Measurements from ENCODE around the gene PFKL. TPM values are rescaled to one million over a fixed set of nuclear protein-coding genes. Genes with fewer than 3 reads are reported as not detected.
"Not testable (repeated sequence)": the region's sequence is repeated elsewhere in the genome, so short reads cannot be mapped to it uniquely, and the experiment has no call there.

Gene PFKL
- polyA plus RNA-seq, 4 donors, result 69.7 to 172 (median 115) TPM

DNA sequence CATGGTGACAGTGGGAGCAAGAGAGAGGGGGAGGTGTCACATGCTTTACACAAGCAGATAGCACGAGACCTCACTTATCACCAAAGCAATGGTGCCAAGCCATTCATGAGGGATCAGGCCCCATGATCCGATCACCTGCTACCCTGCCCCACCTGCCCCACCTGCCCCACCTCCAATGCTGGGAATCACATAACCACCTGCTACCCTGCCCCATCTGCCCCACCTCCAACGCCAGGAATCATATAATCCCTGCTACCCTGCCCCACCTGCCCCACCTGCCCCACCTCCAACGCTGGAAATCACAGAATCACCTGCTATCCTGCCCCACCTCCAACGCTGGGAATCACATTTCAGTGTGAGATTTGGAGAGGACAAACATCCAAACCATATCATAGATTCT, 24.8 kb upstream of the PFKL start:
- no peak for DNase-seq (ENCODE audit: low read depth in 4 of 4, low spot score in 3 of 4)

DNA sequence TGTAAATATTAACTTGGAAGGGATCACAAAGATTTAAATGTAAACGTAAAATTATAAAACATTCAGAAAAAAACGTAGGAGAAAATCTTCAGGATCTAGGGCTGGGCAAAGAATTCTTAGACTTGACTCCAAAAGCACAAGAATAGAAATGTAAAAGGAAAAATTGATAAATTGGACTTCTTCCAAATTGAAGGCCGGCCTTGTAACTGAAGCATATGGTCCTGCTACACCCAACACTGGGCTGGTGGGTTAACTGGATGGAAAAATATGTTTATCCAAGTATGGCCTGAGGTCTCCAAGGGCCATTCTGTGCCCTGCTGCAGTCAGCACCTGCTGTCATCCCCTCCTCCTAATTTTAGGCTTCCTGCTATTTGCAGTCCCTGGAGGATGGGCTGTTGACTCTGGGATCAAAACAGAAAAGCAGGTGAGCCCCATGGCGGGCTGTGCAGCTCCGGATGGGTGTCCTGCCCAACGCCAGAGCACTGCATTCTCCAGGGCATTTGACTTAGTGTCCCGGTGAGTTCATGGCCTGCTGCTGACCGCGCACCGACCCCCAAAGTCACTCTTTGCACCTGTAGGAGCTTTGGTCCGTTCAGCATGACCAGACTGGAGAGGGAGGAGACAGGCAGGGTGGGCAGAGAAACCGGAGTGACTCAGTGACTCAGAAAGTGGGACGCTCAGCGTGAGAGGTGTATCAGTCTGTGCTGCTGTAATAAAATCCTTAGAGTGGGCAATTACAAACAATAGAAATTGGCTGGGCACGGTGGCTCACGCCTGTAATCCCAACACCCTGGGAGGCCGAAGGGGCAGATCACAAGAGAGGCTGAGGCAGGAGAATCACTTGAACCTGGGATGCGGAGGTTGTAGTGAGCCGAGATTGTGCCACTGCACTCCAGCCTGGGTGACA, 20.2 kb upstream of the PFKL start:
- DNase-seq (ENCODE audit: low read depth in 4 of 4, low spot score in 3 of 4), result no peak

DNA sequence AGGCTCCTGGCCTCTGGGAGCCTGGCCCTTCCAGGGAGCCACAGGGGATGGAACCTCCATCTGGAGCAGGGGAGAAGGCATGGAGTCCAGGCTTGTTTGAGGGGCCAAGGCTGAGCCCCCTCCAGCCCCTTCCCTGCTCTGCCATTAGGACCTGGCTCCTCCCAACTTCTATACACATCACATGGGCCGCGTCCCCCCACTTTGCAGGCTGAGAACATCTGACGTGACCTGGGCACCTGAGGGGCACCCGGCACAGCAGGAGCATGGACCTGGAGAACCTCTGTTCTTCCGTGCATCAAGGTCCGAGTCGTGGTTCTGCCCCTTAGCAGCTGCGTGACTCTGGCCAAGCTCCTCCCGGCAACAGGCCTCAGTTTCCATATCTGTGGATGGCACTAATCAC, 18.1 kb upstream of the PFKL start:
- DNase-seq (ENCODE audit: low read depth in 4 of 4, low spot score in 3 of 4), result no peak

DNA sequence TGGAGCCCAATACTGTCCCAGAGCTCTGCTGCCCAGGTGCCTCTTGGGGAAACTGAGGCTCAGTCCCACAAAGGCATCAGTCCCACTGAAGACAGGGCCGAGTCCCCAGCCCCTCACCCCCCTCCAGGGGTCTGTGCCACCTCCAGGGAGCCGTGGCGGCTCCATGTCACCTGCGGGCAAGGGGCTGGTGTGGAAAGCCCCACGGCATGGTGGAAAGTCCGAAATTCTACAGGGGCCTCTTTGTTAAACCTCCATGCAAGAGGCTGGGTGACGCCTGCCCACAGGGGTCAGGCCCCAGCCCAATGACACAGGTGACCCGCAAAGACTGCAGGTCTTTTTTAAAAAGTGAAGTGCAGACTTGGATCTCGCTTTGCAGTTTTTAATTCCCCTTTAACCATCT, 17.5 kb upstream of the PFKL start:
- DNase-seq (ENCODE audit: low read depth in 4 of 4, low spot score in 3 of 4), result no peak

DNA sequence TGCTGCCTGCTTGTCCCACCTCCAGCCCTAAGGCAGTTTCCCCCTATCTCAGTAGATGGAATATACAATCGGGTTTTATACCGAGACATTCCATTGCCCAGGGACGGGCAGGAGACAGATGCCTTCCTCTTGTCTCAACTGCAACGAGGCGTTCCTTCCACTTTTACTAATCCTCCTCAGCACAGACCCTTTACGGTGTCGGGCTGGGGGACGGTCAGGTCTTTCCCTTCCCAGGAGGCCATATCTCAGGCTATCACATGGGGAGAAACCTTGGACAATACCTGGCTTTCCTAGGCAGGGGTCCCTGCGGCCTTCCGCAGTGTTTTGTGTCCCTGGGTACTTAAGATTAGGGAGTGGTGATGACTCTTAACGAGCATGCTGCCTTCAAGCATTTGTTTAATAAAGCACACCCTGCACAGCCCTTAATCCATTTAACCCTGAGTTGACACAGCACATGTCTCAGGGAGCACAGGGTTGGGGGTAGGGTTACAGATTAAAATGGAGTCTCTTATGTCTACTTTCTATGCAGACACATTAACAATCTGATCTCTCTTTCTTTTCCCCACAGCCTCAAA, 16.6 kb upstream of the PFKL start:
- DNase-seq (ENCODE audit: low read depth in 4 of 4, low spot score in 3 of 4), result not testable (repeated sequence)

DNA sequence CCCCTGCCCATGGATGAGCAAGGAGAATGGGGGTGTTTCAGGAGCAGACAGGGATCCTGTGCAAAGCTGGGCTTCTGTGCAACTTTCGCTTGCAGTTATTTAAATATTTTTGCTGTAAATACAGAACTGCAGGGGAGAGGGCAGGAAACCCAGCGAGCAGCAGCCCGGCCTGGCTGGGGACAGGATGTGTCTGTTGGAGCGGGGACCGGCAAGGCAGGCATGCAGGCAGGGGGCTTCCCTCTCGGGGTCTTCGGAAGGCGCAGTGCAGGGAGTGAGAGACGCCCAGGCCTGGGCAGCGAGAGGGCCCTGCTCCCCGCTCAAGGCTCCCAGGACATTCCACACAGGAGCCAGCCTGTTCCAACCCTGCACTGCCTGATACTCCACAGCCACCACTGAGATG, 15.9 kb upstream of the PFKL start:
- no peak for DNase-seq (ENCODE audit: low read depth in 4 of 4, low spot score in 3 of 4)

DNA sequence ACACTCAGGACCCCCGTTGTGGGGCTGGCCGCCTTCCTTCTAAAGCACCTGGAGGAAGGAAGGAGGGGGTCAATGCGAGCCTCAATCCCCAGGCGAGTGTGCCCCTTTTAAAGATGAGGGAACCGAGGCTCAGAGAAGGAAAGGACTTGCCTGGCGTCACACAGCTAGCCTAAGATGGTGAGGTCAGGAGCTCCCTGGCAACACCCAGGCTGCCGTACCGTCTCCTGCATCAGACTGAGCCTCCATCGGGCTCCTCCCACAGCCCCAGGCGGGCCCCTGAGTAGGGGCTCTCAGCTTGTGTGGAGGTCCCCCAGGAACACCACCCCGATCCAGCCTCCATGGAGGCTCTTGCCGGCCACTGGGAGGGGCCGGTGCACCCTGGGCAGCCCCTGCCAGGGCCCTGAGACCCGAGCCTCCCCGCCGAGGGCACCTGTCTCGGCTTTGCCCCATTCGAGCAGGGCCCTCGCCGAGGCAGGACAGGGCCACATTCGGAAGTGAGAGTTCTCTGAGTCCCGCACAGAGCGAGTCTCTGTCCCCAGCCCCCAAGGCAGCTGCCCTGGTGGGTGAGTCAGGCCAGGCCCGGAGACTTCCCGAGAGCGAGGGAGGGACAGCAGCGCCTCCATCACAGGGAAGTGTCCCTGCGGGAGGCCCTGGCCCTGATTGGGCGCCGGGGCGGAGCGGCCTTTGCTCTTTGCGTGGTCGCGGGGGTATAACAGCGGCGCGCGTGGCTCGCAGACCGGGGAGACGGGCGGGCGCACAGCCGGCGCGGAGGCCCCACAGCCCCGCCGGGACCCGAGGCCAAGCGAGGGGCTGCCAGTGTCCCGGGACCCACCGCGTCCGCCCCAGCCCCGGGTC, 14.5 kb upstream of the PFKL start, which contains the start of gene AIRE:
Gene AIRE (plus strand): TSS at position 739 of the 855 bp plus-strand sequence. CDS start 131 bp downstream, outside the sequence.
- no peak for DNase-seq (ENCODE audit: low read depth in 4 of 4, low spot score in 3 of 4)

DNA sequence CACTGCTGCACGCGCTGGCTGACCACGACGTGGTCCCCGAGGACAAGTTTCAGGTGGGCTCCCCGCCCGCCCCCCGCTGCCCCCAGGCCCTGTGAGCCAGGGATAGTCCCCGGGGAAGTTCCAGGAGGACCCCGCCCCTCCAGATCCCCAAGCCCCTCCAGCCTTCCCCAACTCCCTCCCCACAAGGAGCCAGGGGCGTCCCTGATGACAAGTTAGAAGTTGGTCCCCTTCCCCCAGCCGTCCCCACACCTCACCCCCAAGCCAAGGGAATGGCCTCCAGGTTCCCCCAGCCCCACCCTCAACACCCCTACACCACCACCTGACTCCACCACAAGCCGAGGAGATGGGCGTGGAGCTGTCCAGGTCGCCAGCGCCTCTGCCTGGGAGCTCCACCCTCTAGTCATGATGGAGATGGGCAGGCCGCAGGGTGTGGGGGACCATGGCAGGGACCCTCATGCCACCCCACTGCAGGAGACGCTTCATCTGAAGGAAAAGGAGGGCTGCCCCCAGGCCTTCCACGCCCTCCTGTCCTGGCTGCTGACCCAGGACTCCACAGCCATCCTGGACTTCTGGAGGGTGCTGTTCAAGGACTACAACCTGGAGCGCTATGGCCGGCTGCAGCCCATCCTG, 13.7 kb upstream of the PFKL start:
- no peak for DNase-seq (ENCODE audit: low read depth in 4 of 4, low spot score in 3 of 4)

DNA sequence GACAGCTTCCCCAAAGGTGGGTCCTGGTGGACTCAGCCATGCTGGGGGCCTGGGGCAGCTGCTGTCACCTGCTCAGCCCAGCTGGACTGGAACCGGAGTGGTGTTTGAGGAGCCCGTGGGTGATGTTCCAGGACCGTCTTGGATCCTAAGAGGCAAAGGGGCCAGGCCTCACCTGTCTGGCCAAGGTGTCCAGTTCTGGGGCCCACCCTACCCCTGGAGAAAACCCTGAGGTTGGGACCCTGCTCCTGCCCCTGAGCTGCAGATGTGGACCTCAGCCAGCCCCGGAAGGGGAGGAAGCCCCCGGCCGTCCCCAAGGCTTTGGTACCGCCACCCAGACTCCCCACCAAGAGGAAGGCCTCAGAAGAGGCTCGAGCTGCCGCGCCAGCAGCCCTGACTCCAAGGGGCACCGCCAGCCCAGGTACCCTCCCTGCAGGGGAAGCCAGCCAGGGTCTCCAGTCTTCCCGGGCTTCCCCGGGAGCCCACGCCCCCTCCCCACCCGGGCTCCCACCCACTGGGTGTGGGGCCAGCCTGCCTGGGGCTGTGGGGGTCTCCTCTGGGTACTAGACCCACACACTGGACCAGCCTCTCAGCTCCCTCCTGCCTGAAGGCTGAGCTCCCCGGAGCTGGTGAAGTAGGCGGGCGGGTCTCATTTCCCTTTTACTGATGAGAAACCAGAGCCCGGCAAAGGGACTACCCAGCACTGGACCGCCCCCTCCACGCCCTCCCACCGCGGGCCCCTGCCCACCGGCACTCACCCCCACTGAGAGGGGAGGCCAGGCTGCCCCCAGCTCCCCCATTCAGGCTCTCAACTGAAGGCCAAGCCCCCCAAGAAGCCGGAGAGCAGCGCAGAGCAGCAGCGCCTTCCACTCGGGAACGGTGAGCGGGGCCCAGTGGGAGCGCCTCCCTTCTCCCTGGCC, 12.9 kb upstream of the PFKL start:
- DNase-seq (ENCODE audit: low read depth in 4 of 4, low spot score in 3 of 4), result no peak

DNA sequence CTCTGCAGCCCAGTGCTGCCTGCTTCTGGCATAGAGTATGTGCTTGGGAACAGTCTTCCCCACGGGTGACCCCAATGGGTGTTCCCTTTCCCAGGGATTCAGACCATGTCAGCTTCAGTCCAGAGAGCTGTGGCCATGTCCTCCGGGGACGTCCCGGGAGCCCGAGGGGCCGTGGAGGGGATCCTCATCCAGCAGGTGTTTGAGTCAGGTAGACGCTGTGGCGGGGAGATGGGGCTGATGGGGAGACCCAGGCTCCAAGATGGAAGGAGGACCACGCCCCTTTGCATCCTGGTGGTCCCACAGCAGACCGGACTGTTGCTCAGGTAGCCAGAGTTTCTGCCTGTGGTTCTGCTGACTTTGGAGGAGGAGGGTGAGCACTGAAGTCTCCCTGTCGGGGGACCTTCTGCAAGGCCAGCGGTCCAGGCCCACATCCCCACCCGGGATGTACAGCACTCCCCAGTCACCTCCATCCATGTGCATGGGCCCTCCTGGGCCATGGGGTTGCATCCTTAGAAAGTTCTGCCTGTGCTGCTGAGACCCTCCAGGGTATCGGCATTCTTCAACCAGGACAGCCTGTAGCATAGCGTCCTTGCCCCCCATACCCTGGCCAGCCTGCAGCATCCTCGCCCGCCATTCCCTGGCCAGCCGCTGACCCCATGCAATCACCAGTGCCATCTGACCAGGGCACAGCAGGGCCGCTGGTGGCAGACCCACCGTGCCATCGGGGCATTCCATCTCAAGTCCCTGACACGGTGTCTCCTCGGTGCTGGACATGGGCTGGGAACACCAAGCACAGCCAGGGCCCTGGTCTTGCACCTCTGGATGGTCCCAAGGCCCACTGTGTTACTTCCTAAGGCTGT, 11.4 kb upstream of the PFKL start:
- DNase-seq (ENCODE audit: low read depth in 4 of 4, low spot score in 3 of 4), result no peak

DNA sequence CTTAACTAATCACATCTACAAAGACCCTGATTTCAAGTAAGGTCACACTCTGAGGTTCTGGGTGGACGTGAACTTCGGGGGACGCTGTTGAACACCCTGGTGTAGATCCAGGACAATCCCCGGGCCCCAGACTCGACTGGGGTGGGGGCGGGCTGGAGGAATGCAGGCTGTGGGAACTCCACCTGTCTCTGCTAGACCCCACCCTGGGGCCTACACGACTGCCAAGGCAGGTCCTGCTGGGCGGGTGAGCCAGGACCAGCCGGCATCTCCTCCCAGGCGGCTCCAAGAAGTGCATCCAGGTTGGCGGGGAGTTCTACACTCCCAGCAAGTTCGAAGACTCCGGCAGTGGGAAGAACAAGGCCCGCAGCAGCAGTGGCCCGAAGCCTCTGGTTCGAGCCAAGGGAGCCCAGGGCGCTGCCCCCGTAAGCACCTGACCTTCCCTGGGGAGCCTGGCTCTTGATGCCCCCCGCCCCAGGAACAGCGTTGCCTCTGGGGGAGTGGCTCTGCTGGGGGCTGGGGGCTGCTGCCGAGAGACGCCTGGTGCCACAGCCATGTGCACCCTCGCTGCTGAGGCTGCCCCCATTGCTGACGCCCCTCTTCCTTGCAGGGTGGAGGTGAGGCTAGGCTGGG, 10.4 kb upstream of the PFKL start:
- DNase-seq (ENCODE audit: low read depth in 4 of 4, low spot score in 3 of 4), result no peak

DNA sequence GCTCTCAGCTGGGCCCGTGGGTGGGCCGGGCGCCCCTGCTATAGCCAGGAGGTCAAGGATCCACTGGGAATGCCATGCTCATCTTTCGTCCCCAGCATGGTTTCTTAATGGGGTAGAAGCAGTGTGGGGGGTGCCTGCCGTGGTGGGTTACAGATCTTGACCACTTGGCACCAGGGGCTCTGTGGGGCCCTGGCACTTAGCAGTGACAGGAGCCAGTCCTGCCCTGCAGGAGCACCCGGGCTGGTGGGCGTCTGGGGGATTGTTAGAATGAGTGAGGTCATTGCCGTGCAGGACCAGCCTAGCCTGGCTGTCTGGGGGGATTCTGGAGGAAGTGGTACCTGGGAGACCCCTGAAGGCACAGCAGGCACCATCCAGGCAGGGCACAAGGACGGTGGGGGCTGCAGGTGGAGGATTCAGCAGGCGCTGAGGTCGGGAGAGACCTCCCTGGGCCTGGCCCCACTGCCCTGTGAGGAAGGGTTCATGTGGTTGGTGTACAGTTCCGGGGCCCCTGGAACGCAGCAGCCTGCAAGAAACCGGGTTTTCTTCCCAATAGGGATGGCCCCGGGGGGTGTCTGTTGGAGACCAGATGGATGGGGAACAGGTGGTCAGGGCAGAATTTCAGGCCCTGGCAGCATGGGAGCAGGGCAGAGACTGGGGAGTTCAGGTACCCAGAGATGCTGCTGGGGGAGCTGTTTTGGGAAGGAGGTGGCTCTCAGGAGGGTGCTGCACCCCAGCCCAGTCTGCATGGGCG, 9.4 kb upstream of the PFKL start:
- DNase-seq (ENCODE audit: low read depth in 4 of 4, low spot score in 3 of 4), result no peak

DNA sequence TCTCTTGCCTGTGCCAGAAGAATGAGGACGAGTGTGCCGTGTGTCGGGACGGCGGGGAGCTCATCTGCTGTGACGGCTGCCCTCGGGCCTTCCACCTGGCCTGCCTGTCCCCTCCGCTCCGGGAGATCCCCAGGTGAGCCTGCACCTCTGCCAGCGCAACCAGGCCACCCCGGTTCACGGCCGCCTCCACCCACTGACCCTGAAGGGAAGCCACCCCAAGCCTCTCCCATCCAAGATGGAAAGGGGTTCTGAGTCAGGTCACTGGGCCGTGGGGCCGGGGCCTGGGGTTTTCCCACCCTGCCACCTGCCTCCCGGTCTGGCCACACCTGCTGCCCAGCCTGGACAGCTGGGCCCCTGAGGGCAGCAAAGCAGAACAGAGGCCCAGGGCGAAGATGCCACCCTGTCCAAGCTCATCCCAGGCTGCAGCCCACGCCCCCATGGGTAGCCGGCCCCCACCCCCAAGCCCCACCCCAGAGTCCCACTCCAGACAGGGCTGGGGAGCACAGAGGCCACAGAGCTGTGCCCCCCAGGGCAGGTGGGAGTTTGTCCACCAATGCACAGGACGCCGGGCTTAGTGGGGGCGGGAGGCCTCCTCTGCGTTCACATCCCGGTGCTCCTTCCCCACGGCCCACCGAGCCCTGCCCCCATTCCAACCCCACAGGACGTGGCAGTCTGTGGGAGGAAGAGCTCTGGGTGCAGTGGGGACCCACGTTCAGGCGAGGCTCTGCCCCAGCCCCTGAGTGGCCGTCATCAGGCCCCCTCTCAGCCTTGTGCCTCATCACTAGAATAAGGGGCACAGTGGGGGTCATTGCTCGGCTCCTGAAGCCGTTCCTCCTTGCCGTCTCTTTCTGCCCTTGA, 8.5 kb upstream of the PFKL start:
- no peak for DNase-seq (ENCODE audit: low read depth in 4 of 4, low spot score in 3 of 4)

DNA sequence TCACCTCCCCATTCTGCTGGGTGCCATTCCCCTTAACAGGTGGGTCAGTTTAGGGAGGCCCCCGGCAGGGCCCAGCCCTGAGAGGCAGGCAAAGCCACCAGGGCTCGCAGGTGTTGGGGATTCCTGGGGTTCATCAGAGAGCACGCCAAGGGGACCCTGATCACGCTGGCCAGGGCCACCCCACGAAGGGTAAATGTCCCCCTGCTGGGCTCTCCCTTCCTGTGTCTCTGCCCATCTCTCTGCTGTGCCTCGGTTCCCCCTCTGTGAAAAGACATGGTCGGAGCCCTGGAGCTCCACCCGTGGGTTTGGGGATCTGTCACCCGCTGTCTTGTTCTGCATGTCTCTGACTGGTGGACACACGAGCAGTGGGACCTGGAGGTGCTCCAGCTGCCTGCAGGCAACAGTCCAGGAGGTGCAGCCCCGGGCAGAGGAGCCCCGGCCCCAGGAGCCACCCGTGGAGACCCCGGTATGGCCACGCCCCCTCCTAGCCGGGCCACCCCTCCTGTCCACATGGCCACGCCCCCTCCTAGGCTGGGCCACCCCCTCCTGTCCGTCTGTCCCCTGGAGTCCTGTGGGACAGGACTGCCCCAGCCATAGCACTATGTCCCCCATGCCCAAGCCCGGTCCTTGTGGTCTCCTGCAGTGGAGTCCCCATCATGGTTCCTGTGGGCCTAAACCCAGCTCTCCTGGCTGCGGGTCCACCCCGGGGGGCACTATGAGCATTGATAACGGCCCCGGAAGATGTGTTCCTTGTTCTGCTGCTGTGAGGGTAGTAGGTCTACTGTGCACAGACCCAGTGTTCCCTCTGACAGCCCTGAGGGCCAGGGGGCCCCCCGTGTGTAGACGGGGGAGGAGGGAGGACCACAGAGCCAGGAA, 7.7 kb upstream of the PFKL start:
- no peak for DNase-seq (ENCODE audit: low read depth in 4 of 4, low spot score in 3 of 4)

DNA sequence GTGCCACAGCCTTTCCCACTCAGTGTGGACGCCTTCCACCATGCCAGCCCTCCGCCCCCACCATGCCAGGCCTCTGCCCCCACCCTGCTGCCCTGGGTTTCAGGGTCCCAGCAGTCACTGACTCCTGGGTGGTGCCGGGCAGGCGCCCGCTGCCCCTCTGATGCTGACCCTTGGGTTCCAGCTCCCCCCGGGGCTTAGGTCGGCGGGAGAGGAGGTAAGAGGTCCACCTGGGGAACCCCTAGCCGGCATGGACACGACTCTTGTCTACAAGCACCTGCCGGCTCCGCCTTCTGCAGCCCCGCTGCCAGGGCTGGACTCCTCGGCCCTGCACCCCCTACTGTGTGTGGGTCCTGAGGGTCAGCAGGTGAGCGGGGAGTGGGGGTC, 7.0 kb upstream of the PFKL start:
- DNase-seq (ENCODE audit: low read depth in 4 of 4, low spot score in 3 of 4), result no peak
